ENCODE data around the gene TSPAN6. TPM values are rescaled to one million over a fixed set of nuclear protein-coding genes. Genes with fewer than 3 reads are reported as not detected.
A peak's percentile ranks its signal among the peaks of the same experiment; 100 is the strongest.

TSPAN6 gene
- total RNA-seq, 1 experiment from 2014 or later, result 40.2 TPM

DNA sequence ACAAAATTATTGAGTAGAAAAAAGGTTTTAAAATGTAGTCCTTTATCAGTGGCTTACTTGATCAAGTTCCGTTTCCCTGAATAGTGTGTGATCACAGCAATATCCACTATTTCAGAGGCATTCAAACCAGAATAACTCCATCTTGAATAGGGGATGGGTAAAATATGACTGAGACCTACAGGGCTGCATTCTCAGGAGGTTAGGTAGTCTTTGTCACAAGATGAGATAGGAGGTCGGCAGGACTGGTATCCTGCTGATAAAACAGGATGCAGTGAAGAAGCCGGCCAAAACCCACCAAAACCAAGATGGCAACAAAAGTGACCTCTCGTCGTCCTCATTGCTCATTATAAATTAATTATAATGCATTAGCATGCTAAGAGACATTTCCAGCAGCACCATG is 24.7 kb downstream of the TSPAN6 start:
- ChIA-PET CTCF (no interaction called here), POLR2A (ENCODE audit: low non-redundant PET) (no interaction called here)
- no peaks in the 10 kb centered on the region for H3K36me3 ChIP-seq (ENCODE audit: insufficient read depth, low read length, poor library complexity, severe bottlenecking)
- DNase-seq (ENCODE audit: low spot score), result no peak
- H3K9me3 ChIP-seq (ENCODE audit: low read depth, low read length, poor library complexity, severe bottlenecking), result no peaks in the 10 kb centered on the region
- intact Hi-C loops (cut with micrococcal nuclease; ENCODE audit: unreplicated experiment), result no loop called here
- H3K4me1 ChIP-seq (ENCODE audit: insufficient read depth, low read length, poor library complexity, severe bottlenecking), result no peaks in the 10 kb centered on the region
- peaks cover 5% of the 10 kb centered on the region for H3K27me3 ChIP-seq (replicated peaks; ENCODE audit: insufficient read depth, low read depth, low read length, poor library complexity)
- no peak overlapping the region for H3K4me3 ChIP-seq (ENCODE audit: low read depth, low read length, poor library complexity, severe bottlenecking)
- no peak overlapping the region for H3K27ac ChIP-seq (ENCODE audit: low read depth, low read length, poor library complexity, severe bottlenecking)
- no TSS peak for BruUV-seq (replicated peaks)
- no peak for TF ChIP-seq EZH2 (IDR thresholded peaks at IDR 0.05; ENCODE audit: borderline replicate concordance, low read depth, low read length, poor library complexity, severe bottlenecking)
- TF ChIP-seq, protein P1, sequence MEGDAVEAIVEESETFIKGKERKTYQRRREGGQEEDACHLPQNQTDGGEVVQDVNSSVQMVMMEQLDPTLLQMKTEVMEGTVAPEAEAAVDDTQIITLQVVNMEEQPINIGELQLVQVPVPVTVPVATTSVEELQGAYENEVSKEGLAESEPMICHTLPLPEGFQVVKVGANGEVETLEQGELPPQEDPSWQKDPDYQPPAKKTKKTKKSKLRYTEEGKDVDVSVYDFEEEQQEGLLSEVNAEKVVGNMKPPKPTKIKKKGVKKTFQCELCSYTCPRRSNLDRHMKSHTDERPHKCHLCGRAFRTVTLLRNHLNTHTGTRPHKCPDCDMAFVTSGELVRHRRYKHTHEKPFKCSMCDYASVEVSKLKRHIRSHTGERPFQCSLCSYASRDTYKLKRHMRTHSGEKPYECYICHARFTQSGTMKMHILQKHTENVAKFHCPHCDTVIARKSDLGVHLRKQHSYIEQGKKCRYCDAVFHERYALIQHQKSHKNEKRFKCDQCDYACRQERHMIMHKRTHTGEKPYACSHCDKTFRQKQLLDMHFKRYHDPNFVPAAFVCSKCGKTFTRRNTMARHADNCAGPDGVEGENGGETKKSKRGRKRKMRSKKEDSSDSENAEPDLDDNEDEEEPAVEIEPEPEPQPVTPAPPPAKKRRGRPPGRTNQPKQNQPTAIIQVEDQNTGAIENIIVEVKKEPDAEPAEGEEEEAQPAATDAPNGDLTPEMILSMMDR (conservative IDR thresholded peaks at IDR 0.05; ENCODE audit: low read depth, low read length), result no peak

DNA sequence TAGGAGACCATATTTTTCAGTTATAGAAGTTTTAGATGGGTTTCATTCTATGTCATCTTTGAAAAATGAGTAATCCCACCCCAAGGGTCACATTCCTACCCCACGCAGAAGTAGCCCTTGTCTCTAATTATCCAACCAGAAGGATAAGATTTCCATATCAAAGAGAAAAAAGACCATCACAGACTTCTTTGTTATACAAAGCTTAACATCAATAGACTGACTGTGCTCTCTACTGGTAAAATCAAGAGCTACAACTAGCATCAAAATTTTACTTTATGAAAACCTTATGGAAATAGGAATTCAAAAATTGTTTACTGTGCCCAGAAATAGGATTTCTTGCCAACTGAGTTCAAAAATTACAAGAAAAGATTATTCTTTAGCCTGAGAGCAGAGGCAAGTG is 27.0 kb downstream of the TSPAN6 start:
- intact Hi-C loops (cut with micrococcal nuclease; ENCODE audit: unreplicated experiment), result no loop called here
- Histone ChIP-seq H3K4me1 (ENCODE audit: insufficient read depth, low read length, poor library complexity, severe bottlenecking) (no peaks in the 10 kb centered on the region), H3K4me3 (ENCODE audit: low read depth, low read length, poor library complexity, severe bottlenecking) (no peak overlapping the region), H3K27ac (ENCODE audit: low read depth, low read length, poor library complexity, severe bottlenecking) (no peak overlapping the region), H3K27me3 (replicated peaks; ENCODE audit: insufficient read depth, low read depth, low read length, poor library complexity) (peaks cover 6% of the 10 kb centered on the region), H3K9me3 (ENCODE audit: low read depth, low read length, poor library complexity, severe bottlenecking) (no peaks in the 10 kb centered on the region), H3K36me3 (ENCODE audit: insufficient read depth, low read length, poor library complexity, severe bottlenecking) (no peaks in the 10 kb centered on the region)
- ChIA-PET CTCF (no interaction called here), POLR2A (ENCODE audit: low non-redundant PET) (no interaction called here)
- BruUV-seq (replicated peaks), result no TSS peak
- no peak for DNase-seq (ENCODE audit: low spot score)
- TF ChIP-seq EZH2 (IDR thresholded peaks at IDR 0.05; ENCODE audit: borderline replicate concordance, low read depth, low read length, poor library complexity, severe bottlenecking), result no peak
- TF ChIP-seq, protein P1 (conservative IDR thresholded peaks at IDR 0.05; ENCODE audit: low read depth, low read length), result peak; percentile 20; the same call in 1 of the 2 replicates

DNA sequence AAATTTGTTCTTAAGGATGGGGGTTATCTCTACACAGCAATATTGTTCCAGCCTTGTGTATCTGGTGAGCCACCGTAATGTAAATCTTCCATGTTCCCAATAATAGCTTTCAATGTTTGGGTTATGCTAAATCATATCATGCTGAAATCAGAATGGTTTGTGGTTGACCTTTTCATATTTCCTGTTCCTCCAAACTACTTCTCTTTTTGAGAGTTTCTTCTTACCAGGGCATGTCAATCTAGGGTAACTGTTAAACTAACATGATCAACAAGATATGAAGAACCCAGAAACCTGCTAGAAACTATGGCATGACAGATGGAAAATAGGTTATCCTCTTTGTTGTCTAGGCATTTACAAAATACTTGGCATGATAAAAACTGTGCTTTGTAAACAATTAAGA is 29.9 kb downstream of the TSPAN6 start:
- Histone ChIP-seq H3K9me3 (ENCODE audit: low read depth, low read length, poor library complexity, severe bottlenecking) (no peaks in the 10 kb centered on the region), H3K4me3 (ENCODE audit: low read depth, low read length, poor library complexity, severe bottlenecking) (no peak overlapping the region), H3K27me3 (replicated peaks; ENCODE audit: insufficient read depth, low read depth, low read length, poor library complexity) (peaks cover 9% of the 10 kb centered on the region), H3K4me1 (ENCODE audit: insufficient read depth, low read length, poor library complexity, severe bottlenecking) (no peaks in the 10 kb centered on the region), H3K27ac (ENCODE audit: low read depth, low read length, poor library complexity, severe bottlenecking) (no peak overlapping the region), H3K36me3 (ENCODE audit: insufficient read depth, low read length, poor library complexity, severe bottlenecking) (no peaks in the 10 kb centered on the region)
- DNase-seq (ENCODE audit: low spot score), result no peak
- no TSS peak for BruUV-seq (replicated peaks)
- POLR2A ChIA-PET (ENCODE audit: low non-redundant PET), result no interaction called here
- intact Hi-C loops (cut with micrococcal nuclease; ENCODE audit: unreplicated experiment), result no loop called here
- no peak for TF ChIP-seq EZH2 (IDR thresholded peaks at IDR 0.05; ENCODE audit: borderline replicate concordance, low read depth, low read length, poor library complexity, severe bottlenecking)
- TF ChIP-seq, protein P1 (conservative IDR thresholded peaks at IDR 0.05; ENCODE audit: low read depth, low read length), result no peak
- CTCF ChIA-PET, result no interaction called here

Measured in A673 (cell line).